Measurements from ENCODE around the gene NELL1. TPM values are rescaled to one million over a fixed set of nuclear protein-coding genes. Genes with fewer than 3 reads are reported as not detected.

NELL1 gene
- total RNA-seq, 1 donor from 2014 or later: 9.4 TPM

DNA sequence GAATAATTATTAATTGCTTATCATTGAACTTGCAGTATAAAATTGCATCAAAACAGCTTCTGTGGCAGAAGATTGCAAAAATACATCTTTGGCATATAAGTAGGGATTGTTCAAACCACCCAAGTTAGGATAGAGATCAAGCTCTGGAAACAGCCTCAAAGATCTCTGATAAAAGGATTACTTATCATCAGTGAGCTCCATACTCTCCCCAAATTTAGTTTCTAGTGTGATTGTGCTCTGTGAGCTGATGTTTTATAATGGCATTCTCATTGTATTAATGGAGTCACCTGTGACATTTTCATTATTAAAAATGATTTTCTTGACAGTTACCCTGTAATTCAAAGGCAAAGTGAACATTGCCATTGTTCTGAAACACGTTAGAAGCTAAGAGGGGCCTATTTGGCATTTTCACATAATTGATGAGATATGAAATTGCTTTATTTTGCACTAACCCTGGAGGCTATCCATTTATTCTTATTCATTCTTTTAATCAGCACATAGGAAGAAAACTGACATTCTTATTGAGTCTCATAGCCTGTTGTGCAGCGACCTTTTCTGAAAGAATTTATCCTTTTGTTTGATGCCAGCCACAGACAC, 897.2 kb downstream of the NELL1 start:
- no peak for DNase-seq

DNA sequence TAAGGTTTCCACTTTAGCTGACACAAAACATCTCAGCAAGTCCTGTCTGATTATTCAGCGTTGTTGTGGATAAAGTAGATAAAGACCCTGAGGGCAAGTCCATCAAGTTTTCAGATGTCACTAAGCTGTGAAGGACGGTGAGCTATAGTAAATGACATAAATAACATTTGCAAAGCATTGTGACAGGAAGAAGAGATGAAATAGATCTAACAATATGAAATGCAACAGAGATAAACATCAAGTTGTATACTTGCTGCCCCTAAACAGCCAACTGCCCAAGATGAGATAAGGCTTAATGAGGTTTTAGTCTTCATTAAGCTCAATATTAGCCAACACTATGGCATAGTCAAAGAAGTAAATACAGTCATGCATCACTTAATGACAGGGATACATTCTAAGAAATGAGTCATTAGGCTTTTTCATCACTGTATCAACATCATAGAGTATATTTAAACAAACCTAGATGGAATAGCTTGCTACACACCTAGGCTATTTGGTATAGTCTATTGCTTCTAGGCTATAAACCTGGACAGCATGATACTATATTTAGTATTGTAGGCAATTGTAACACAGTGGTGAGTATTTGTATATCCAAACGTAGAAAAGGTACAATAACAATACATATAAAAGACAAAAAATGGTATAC, 898.4 kb downstream of the NELL1 start:
- no peak for DNase-seq

DNA sequence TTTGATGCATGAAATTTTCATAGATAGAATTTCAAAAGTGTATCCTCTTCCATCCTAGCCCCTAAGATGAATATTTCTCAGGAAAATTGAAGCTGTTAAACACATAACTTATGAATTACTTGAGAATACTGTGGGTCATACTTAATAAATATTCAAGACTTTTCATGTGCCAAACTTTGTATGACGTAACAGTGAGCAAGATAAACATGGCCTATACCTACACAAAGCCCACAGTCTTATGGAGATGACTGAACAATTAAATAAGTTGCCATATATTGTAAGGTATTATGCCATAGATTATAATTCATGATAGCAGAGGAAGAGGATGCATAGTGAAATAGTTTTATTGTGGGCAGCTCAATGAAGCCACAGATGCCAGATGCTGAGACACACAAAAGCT, 902.8 kb downstream of the NELL1 start:
- no peak for DNase-seq

DNA sequence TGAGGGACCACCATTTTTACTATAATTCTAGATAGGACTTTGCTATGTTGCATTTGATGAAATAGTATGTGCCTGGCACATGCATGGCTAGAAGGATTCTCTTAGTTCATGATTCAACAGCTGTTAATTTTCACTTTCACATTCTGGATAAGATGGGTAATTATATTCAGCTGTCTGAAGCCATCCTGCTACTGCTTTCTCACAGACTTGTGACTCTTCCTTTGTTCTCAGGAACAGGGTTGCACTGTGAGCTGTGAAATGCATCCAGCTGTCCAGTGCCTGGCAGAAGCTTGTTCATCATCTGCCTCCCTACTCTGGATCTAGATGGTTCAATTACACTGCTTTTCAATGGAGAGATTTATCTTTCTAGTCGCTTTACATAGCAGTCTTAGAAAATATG, 913.4 kb downstream of the NELL1 start:
- peak; percentile 4 for DNase-seq

DNA sequence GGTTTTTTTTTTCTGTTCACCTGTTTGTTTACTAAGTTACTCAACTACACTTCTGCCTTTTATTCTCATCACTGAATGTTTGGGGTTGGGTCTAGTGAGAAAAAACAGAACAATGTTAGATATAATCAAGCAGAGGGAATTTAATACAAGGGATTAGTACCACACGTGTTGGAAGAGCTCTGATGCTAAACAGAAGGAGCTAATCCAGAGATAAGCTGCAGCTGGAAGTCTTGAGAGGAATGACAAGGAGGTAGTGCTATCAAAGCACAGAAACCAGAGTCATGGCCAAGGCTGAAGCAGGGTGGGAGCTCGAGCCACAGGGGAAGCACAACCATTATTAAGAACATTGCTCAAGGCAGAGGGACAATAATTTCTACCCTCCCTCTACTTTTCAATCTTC, 919.4 kb downstream of the NELL1 start:
- DNase-seq: no peak

DNA sequence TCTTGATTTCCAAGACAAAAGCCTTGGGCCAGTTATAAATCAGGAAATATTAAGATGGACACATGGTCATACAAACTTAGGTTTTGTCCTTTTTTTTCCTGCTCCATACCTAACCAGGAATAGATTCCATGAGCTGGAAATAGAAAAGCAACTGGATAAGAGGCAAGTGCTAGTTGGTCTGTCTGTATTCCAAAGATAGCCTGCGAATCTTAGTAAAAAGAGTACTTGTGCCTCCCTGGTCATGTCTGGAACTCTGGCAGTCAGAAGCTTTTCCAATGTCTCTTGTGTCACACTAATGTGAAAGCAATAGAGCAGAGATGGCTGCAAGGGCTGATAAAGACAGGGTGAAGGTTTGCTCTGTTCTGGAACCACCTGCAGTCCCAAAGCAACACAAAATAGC, 933.3 kb downstream of the NELL1 start:
- no peak for DNase-seq

DNA sequence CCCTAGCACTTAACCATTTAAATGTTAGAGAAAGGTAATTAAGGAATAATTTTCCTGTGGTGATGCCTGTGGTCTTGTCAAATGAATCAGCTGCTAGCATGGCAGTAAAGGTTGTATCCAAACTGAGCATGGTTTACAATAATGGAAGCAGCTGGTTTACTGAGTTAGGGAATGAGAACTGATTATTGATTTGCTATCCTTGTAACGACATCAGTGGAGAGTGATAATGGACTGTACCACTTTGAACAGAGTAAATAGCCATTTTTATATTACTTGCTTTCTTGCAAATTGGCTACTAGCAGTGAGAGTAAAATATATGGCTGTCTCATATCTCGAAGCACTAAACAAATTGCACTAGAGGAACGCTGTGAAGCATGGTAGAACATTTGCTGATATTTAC, 934.5 kb downstream of the NELL1 start:
- DNase-seq: no peak

DNA sequence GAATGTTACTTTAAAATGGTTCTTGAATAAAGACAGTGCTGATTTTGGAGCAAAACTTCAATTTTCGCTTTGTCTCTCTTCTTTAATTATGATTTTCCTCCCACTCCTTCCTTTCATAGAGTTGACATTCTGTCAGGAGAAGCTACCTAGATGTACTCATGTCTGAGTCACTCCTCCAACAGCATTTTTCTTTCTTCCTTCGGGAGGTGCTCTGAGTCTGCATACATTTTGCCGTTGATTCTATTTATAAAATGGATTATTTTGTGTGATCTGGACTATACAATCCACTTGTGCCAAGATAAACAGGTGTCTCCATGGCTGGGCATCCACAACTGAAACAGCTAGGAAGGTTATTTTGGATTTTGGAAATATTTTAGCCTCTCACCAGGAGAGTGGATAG, 935.2 kb downstream of the NELL1 start:
- no peak for DNase-seq

DNA sequence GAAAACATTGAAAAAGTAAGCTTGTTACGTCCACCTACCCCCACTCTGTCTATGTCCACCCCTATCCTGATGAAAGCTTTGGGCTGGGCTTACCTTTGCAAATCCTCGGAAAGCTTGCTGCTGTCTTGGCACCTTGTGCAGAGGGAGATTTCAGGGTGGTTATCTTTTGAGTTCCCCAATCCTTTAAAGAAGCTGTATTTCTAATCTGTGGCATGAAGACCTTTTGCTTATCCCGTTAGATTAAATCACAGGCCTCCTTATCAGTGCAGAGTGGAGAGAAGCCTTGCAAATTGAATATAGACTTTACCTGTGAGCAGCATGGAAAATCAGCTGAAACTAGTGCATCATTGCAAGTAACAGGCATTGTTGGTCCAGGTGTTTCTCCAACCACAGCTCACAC, 942.9 kb downstream of the NELL1 start:
- DNase-seq: no peak

DNA sequence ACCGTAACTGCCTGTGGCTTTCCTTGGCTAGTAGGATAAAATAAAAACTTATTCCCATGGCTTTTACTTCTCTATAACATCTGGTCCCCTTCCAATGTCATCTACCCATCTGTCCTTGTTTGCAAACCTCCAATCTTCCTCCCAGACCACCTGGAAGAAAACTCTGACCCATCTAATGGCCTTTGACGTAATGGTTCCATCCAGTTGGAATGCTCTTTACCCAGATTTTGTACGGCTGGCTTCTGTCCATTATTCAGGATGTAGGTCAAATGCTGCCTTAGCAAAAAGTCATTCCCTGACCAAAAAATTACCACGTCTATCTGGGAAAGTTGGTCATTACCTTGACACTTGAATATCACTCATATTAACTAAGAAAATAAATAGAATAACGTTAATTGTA, 945.6 kb downstream of the NELL1 start:
- no peak for DNase-seq

DNA sequence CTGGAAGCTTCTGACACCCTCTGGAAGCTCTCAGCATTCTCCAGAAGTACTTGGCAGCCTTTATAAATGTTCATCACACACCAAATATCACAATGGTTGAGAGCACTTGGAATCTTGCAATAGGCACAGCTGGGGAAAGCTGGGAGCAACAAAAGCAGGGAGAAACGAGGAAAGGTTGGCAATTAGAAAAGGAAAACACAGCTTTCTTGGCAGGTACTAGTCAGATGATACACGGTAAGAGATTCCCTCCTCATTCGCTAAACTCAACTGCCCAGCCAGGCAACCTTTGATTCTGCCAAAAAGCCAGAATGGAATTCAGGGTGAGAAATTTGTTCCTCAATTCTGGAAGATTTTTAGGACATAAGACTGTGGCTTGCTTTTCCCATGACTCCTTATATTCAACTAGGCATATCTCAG, 946.6 kb downstream of the NELL1 start:
- DNase-seq: no peak

DNA sequence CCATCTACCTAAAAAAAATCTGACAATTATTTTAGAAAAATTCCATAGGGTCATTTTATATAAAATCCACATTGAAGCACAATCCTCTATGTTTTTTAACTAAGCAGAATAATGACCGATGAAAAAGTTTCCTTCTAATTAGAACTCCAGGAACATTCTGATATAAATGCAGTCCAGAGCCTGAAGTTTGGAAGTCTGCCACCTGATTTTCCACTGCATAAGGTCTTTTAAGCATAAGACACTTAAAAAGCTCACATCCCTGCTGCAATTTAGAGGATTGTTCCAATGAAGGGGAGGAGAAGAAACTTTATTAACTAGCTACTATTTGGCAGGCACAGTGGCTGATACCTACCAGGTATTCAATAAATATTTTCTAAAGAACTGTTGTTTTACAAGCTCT, 953.2 kb downstream of the NELL1 start:
- DNase-seq: no peak

DNA sequence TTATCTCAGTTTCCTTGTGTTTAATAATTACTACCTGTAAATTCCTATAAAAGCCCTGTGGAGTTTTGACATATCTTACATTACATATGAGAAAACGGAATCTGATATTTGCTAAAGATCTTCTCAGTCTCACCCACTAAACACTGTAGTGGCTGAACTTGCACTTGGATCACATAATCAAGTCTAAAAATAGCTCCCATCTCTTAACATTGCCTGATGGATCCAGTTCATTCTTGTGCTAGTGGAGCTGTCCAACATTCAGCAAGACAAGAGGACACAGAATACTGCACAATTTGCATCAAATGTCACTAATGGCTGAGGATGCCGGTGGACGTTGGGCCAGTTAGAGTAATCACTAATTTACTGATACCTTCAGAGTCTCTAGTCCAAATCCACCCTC, 953.6 kb downstream of the NELL1 start:
- no peak for DNase-seq

Small RNAs within 50 kb of the gene (small RNA-seq; reads per million reads assigned to genes)
- gene RNA5SP336 (ENCODE audit: low replicate concordance) (3.7 reads per million, percentile 89 among the genes with 10 or more reads in this experiment), gene RNA5SP337 (ENCODE audit: low replicate concordance) (not detected)

Other genes with a start within 250 kb of the NELL1 start
- not detected for gene SLC6A5, start 70.0 kb upstream of the NELL1 start, total RNA-seq